Endodermal cell (in vitro differentiated cells): ENCODE measurements around the gene MAPK8IP1. TPM values are rescaled to one million over a fixed set of nuclear protein-coding genes. Genes with fewer than 3 reads are reported as not detected.

ENCODE experiments used
- DNase-seq: peaks from one replicate; pipeline ENCODE4 v3.0.0-alpha.2; 2017
- H3K27ac ChIP-seq: 2 replicates; pipeline ENCODE4 v1.5.1; 2013; ENCODE audit warnings: mild to moderate bottlenecking, low read depth, low read length, moderate library complexity
- H3K27me3 ChIP-seq: 2 replicates; pipeline ENCODE4 v1.6.1; 2013; ENCODE audit warnings: mild to moderate bottlenecking, low read length, moderate library complexity; ENCODE audit not compliant: insufficient read depth, control insufficient read depth, poor library complexity, severe bottlenecking
- H3K36me3 ChIP-seq: 2 replicates; pipeline ENCODE4 v1.7.0; 2013; ENCODE audit warnings: mild to moderate bottlenecking, low read length, moderate library complexity; ENCODE audit not compliant: control insufficient read depth, insufficient read depth
- H3K4me1 ChIP-seq: one replicate; pipeline ENCODE4 v1.7.0; 2013; ENCODE audit warnings: low read length; ENCODE audit not compliant: control insufficient read depth, insufficient read depth
- H3K4me3 ChIP-seq: 2 replicates; pipeline ENCODE4 v1.5.1; 2013; ENCODE audit warnings: mild to moderate bottlenecking, low read length, moderate library complexity
- H3K9ac ChIP-seq: 2 replicates; pipeline ENCODE4 v1.6.1; 2013; ENCODE audit warnings: mild to moderate bottlenecking, low read length, moderate library complexity; ENCODE audit not compliant: poor library complexity, severe bottlenecking; ENCODE audit errors: extremely low read depth
- H3K9me3 ChIP-seq: 2 replicates; pipeline ENCODE4 v1.6.1; 2013; ENCODE audit warnings: mild to moderate bottlenecking, low read length, moderate library complexity; ENCODE audit not compliant: control insufficient read depth
- H3K27ac Mint-ChIP-seq: 2 replicates; pipeline ENCODE4 v1.8.0; 2020; ENCODE audit warnings: mixed read lengths
- H3K27me3 Mint-ChIP-seq: 2 replicates; pipeline ENCODE4 v1.8.0; 2021; ENCODE audit warnings: mild to moderate bottlenecking, mixed read lengths; ENCODE audit not compliant: insufficient read depth
- H3K36me3 Mint-ChIP-seq: 2 replicates; pipeline ENCODE4 v1.8.0; 2020; ENCODE audit warnings: low read depth, mixed read lengths
- H3K4me1 Mint-ChIP-seq: 2 replicates; pipeline ENCODE4 v1.8.0; 2020; ENCODE audit warnings: mixed read lengths
- H3K4me3 Mint-ChIP-seq: 2 replicates; pipeline ENCODE4 v1.8.0; 2020; ENCODE audit warnings: mild to moderate bottlenecking, moderate library complexity, mixed read lengths
- H3K9me3 Mint-ChIP-seq: 2 replicates; pipeline ENCODE4 v1.8.0; 2020; ENCODE audit warnings: mild to moderate bottlenecking, mixed read lengths
- CTCF ChIP-seq: fragments of 200-600 bp; sonication (generic); conservative IDR thresholded peaks from 2 replicates; pipeline ENCODE4 v1.5.0; 2021; ENCODE audit warnings: antibody characterized with exemption, mild to moderate bottlenecking
- WGBS, 2 experiments: methylation state at CpG; one replicate each; pipeline versions ENCODE4 v1.1.5 to v1.1.7; 2013; ENCODE audit warnings: missing lambda C conversion rate in 2 of 2, mixed read lengths in 1 of 2; ENCODE audit not compliant: insufficient coverage in 1 of 2, insufficient read length in 1 of 2; 5-methylcytosine and 5-hydroxymethylcytosine counted together
- total RNA-seq, 2 donors: library from RNA; stranded (reverse); fragmentation: NEBNext Ultra II Directional in 1 of 2; extraction: Animal tissue kit (Norgen Biotek cat#: 25700) in 1 of 2; gene quantifications; 2 replicates in 1 of 2; 3 replicates in 1 of 2; pipeline ENCODE4 v1.2.1, GENCODE V29; 2021

The MAPK8IP1 gene
- total RNA-seq, 2 donors from 2014 or later = 11.2 to 12.8 TPM

- Histone ChIP-seq H3K4me1 (no peaks in the 10 kb centered on the region), H3K4me3 (no peak overlapping the region), H3K27me3 (no peaks in the 10 kb centered on the region), H3K9me3 (no peaks in the 10 kb centered on the region), H3K27ac (no peak overlapping the region), H3K9ac (no peak overlapping the region), H3K36me3 (peaks cover 44% of the 10 kb centered on the region)
- Mint-ChIP-seq H3K4me3 (no peak overlapping the region), H3K4me1 (peaks cover 4% of the 10 kb centered on the region), H3K36me3 (peaks cover 60% of the 10 kb centered on the region), H3K9me3 (no peaks in the 10 kb centered on the region), H3K27ac (no peak overlapping the region), H3K27me3 (no peaks in the 10 kb centered on the region)
- TF ChIP-seq CTCF = no peak
- no peak for DNase-seq
- WGBS, 2 experiments = 93 to 98% methylated on average over 3 of the region's 3 CpGs
Measured at GRCh38 chr11:45948356-45948755, 62.9 kb downstream of the MAPK8IP1 start.

DNA sequence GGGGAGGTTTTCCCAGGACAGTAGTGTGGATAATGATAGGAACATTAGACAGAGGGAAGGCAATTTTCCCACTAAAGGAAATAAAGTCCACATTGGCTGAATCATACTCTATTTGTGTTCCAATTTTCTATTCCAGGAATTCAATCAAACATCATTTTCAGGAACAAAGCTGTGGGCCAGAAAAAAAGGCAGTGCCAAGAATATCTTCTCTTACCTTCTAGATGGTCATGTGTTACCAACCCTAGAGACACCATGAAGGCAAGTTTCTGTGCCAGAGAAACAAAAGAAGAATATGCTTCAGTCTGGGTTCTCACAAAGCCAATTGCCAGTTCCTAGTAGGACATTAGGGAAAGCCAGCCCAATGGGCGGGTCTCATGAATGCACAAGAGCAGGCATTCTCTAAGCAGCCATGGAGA lies 64.5 kb downstream of the MAPK8IP1 start:
- H3K36me3 Mint-ChIP-seq = peaks cover 57% of the 10 kb centered on the region
- no peaks in the 10 kb centered on the region for H3K27me3 Mint-ChIP-seq
- H3K36me3 ChIP-seq = peaks cover 39% of the 10 kb centered on the region

More for the DNA sequence above, 64.5 kb downstream of the MAPK8IP1 start:
- no peak overlapping the region for H3K27ac Mint-ChIP-seq
- Histone ChIP-seq H3K27ac (no peak overlapping the region), H3K4me3 (no peak overlapping the region), H3K4me1 (no peaks in the 10 kb centered on the region), H3K9me3 (no peaks in the 10 kb centered on the region), H3K27me3 (no peaks in the 10 kb centered on the region), H3K9ac (no peak overlapping the region)
- WGBS, 2 experiments = 80 to 95% methylated on average over 1 of the region's 1 CpG
- no peak overlapping the region for H3K4me3 Mint-ChIP-seq
- H3K4me1 Mint-ChIP-seq = no peaks in the 10 kb centered on the region
- no peak for TF ChIP-seq CTCF
- DNase-seq = no peak
- H3K9me3 Mint-ChIP-seq = no peaks in the 10 kb centered on the region

Other genes with a start within 250 kb of the MAPK8IP1 start
- 1 to 10 TPM in 1 of 2 donors, under 1 TPM in 1; 0.95 to 1.6 TPM for gene CHST1, start 220.0 kb upstream of the MAPK8IP1 start, total RNA-seq
- gene SLC35C1, start 80.5 kb upstream of the MAPK8IP1 start, total RNA-seq = 10 to 100 TPM; 11.4 to 16.0 TPM
- 10 to 100 TPM; 19.8 to 20.1 TPM for gene CRY2, start 38.2 kb upstream of the MAPK8IP1 start, total RNA-seq
- gene FREY1, start 21.6 kb downstream of the MAPK8IP1 start, total RNA-seq = 1 to 10 TPM; 1.1 to 1.5 TPM
- gene PEX16, start 32.2 kb downstream of the MAPK8IP1 start, total RNA-seq = 10 to 100 TPM; 32.2 to 37.8 TPM
- 10 to 100 TPM; 28.5 to 35.2 TPM for gene LARGE2, start 37.0 kb downstream of the MAPK8IP1 start, total RNA-seq
- gene PHF21A, start 235.8 kb downstream of the MAPK8IP1 start, total RNA-seq = 10 to 100 TPM; 47.2 to 53.9 TPM